Left lung (tissue), 10 donors: Measurements from ENCODE around the gene BPIFB6. TPM values are rescaled to one million over a fixed set of nuclear protein-coding genes. Genes with fewer than 3 reads are reported as not detected.

Experiments
- ATAC-seq: fragments of 200-7000 bp; cut with Tn5 transposase; one replicate; pipeline ENCODE4 v1.9.1; 2020; ENCODE audit warnings: moderate library complexity
- DNase-seq, 4 donors: peaks; one replicate each; pipeline ENCODE4 v3.0.0-alpha.2; 2013 to 2020
- H3K27ac ChIP-seq, 2 donors: fragments of 200-600 bp; sonication (generic) in 1 of 2; one replicate each; pipeline versions ENCODE4 v1.5.0 to v1.8.0; 2020 to 2021
- H3K27me3 ChIP-seq, 2 donors: fragments of 200-600 bp; sonication (generic) in 1 of 2; one replicate each; pipeline versions ENCODE4 v1.5.0 to v1.8.0; 2020 to 2021
- H3K36me3 ChIP-seq, 2 donors: fragments of 200-600 bp; sonication (generic) in 1 of 2; one replicate each; pipeline versions ENCODE4 v1.5.0 to v1.8.0; 2020 to 2021
- H3K4me1 ChIP-seq, 2 donors: fragments of 200-600 bp; one replicate each; pipeline ENCODE4 v1.8.0; 2021
- H3K4me3 ChIP-seq, 2 donors: fragments of 200-600 bp; sonication (generic) in 1 of 2; one replicate each; pipeline versions ENCODE4 v1.5.0 to v1.8.0; 2020 to 2021; ENCODE audit warnings: mild to moderate bottlenecking in 1 of 2
- H3K9me3 ChIP-seq, 2 donors: fragments of 200-600 bp; sonication (generic) in 1 of 2; one replicate each; pipeline versions ENCODE4 v1.5.0 to v1.8.0; 2020 to 2021
- intact Hi-C, 2 donors: fragments of 100-400 bp; cut with DNase I; formaldehyde crosslinking; loops; one replicate each; pipeline versions ENCODE4 v1.11.2 to v1.14.2; 2022
- polyA plus RNA-seq, 6 donors: library from polyadenylated mRNA; unstranded; fragments of 120-200 nt; gene quantifications; one replicate each; pipeline ENCODE4 v1.2.1, GENCODE V29; 2013; ENCODE audit not compliant: insufficient read length in 6 of 6
- total RNA-seq, 2 donors: library from RNA; stranded (reverse); fragmentation: NEBNext Ultra II Directional; extraction: Animal tissue kit (Norgen Biotek cat#: 25700); gene quantifications; one replicate each; pipeline ENCODE4 v1.2.1, GENCODE V29; 2021
- TF ChIP-seq, protein P1 (sequence below), 2 donors: fragments of 200-600 bp; sonication (generic) in 1 of 2; IDR thresholded peaks; one replicate each; pipeline versions ENCODE4 v1.5.0 to v1.8.0; 2021; ENCODE audit warnings: antibody characterized with exemption in 2 of 2
- donor health status: DM: no; HTN: yes; CAD: no.
- donor health status: DM: no; HTN: no; CAD: no.

Gene BPIFB6
- total and polyA plus RNA-seq, 8 donors = not detected

DNA sequence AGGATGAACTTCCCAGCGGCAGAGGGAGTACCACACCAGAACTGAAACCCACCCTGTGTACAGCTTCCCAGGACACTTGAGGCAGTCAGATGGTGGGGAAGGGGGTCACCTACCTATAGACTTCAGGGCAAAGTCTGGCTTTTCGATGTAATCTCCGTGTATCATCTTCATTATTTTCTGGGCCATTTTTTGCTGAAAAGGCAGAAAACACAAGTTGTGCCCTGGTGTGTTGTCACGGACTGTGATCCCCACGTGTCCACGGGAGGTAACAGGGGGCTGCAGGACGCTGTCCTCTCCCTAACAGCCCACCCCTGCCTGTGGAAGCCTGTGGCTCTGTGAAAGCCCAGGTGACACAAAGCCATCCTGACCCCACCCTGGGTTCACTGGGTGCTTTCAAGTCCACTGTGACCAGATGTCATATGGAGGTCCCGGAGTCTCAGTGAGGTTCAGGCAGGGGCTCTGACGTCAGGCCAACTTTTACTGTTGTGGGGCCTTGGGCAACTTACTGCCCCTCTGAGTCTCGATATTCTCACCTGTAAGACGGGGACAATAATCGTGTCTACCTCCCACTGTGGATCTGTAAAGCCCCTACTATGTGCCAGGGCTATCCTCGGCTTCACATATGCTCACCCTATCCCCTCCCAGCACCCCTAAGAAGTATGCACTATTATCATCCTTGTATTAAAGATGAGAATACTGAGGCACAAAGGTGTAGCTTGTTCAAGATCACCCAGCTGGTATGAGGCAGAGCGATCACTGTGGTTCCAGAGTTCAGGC, 41.8 kb upstream of the BPIFB6 start:
- intact Hi-C loops = no loop called here
- Histone ChIP-seq H3K9me3 (no peaks in the 10 kb centered on the region), H3K36me3 (no peaks in the 10 kb centered on the region), H3K27me3 (peaks cover 0 to 9% of the 10 kb centered on the region in 2 donors), H3K4me3 (no peak overlapping the region), H3K27ac (no peak overlapping the region), H3K4me1 (no peaks in the 10 kb centered on the region)
- TF ChIP-seq, protein P1, sequence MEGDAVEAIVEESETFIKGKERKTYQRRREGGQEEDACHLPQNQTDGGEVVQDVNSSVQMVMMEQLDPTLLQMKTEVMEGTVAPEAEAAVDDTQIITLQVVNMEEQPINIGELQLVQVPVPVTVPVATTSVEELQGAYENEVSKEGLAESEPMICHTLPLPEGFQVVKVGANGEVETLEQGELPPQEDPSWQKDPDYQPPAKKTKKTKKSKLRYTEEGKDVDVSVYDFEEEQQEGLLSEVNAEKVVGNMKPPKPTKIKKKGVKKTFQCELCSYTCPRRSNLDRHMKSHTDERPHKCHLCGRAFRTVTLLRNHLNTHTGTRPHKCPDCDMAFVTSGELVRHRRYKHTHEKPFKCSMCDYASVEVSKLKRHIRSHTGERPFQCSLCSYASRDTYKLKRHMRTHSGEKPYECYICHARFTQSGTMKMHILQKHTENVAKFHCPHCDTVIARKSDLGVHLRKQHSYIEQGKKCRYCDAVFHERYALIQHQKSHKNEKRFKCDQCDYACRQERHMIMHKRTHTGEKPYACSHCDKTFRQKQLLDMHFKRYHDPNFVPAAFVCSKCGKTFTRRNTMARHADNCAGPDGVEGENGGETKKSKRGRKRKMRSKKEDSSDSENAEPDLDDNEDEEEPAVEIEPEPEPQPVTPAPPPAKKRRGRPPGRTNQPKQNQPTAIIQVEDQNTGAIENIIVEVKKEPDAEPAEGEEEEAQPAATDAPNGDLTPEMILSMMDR (IDR thresholded peaks at IDR 0.05) = no peak
- ATAC-seq (no peak), DNase-seq (no peak)

GRCh38 chr20:32990426-32990825, 41.0 kb upstream of the BPIFB6 start:
- intact Hi-C loops = no loop called here
- Histone ChIP-seq H3K4me3 (no peak overlapping the region), H3K9me3 (peaks cover 0 to 6% of the 10 kb centered on the region in 2 donors), H3K4me1 (no peaks in the 10 kb centered on the region), H3K27me3 (peaks cover 0 to 9% of the 10 kb centered on the region in 2 donors), H3K36me3 (no peaks in the 10 kb centered on the region), H3K27ac (no peak overlapping the region)
- ATAC-seq (no peak), DNase-seq (no peak)
- TF ChIP-seq, protein P1 (IDR thresholded peaks at IDR 0.05) = no peak

GRCh38 chr20:32991383-32991782, 40.1 kb upstream of the BPIFB6 start:
- TF ChIP-seq, protein P1 (IDR thresholded peaks at IDR 0.05) = no peak
- ATAC-seq (no peak), DNase-seq (no peak)
- Histone ChIP-seq H3K4me3 (no peak overlapping the region), H3K27ac (no peak overlapping the region), H3K4me1 (no peaks in the 10 kb centered on the region), H3K36me3 (no peaks in the 10 kb centered on the region), H3K9me3 (peaks cover 0 to 8% of the 10 kb centered on the region in 2 donors), H3K27me3 (peaks cover 0 to 9% of the 10 kb centered on the region in 2 donors)
- intact Hi-C loops = no loop called here

- intact Hi-C loops = no loop called here
- H3K4me1 ChIP-seq = no peaks in the 10 kb centered on the region
- TF ChIP-seq, protein P1 (IDR thresholded peaks at IDR 0.05) = no peak
- no peak overlapping the region for H3K4me3 ChIP-seq
- no peak for DNase-seq
- peaks cover 0 to 9% of the 10 kb centered on the region in 2 donors for H3K27me3 ChIP-seq
- H3K36me3 ChIP-seq = no peaks in the 10 kb centered on the region
- H3K9me3 ChIP-seq = peaks cover 0 to 8% of the 10 kb centered on the region in 2 donors
- no peak overlapping the region for H3K27ac ChIP-seq
- no peak for ATAC-seq
Measured at GRCh38 chr20:32991792-32992641, 39.4 kb upstream of the BPIFB6 start.

DNA sequence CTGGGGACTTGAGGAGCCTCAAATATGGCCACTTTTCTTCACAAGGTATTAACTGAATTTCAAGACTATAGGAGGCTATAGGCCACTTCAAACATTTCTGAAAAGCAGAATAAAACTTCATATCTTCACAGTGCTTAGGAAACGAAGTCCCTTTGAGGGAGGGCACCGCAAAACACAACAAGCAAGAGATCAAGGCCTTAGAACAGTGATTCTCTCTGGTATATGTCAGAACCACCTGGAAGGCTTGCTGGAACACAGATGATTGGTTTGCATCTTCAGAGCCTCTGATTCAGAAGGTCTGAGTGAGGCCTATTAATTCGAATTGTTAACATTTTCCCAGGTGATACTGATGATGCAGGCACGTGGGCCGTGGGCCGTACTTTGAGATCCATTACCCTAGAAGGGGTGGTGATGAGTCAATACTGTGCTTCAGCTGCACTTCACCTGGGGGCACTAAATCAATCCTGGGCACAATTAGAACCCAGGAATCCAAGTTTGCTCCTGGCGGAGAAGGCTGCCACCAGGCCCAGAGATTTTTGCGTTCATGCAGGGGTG, 37.9 kb upstream of the BPIFB6 start:
- ATAC-seq = no peak

More for the DNA sequence above, 37.9 kb upstream of the BPIFB6 start:
- Histone ChIP-seq H3K27me3 (peaks cover 0 to 9% of the 10 kb centered on the region in 2 donors), H3K36me3 (no peaks in the 10 kb centered on the region), H3K4me1 (no peaks in the 10 kb centered on the region), H3K9me3 (peaks cover 0 to 8% of the 10 kb centered on the region in 2 donors), H3K4me3 (no peak overlapping the region), H3K27ac (no peak overlapping the region)
- intact Hi-C loops = no loop called here
- no peak for DNase-seq
- TF ChIP-seq, protein P1 (IDR thresholded peaks at IDR 0.05) = no peak
